Uterus (tissue), 4 donors: Measurements from ENCODE around the gene REPS1. TPM values are rescaled to one million over a fixed set of nuclear protein-coding genes. Genes with fewer than 3 reads are reported as not detected.

Experiments
- DNase-seq, 2 donors: peaks; one replicate each; pipeline ENCODE4 v3.0.0-alpha.2; 2019 to 2020
- H3K27ac ChIP-seq, 2 donors: fragments of 200-600 bp; sonication (generic); 1 replicate in 1 of 2; 2 replicates in 1 of 2; pipeline ENCODE4 v1.5.1; 2016 to 2018
- H3K27me3 ChIP-seq, 2 donors: fragments of 200-600 bp; sonication (generic); one replicate each; pipeline ENCODE4 v1.5.1; 2018 to 2019; ENCODE audit warnings: control low read depth in 1 of 2
- H3K36me3 ChIP-seq, 2 donors: fragments of 200-600 bp; sonication (generic); one replicate each; pipeline ENCODE4 v1.5.1; 2019; ENCODE audit warnings: control low read depth in 1 of 2
- H3K4me1 ChIP-seq, 2 donors: fragments of 200-600 bp; sonication (generic); one replicate each; pipeline ENCODE4 v1.5.1; 2018 to 2019; ENCODE audit warnings: control low read depth in 1 of 2
- H3K4me3 ChIP-seq, 2 donors: fragments of 200-600 bp; sonication (generic); 1 replicate in 1 of 2; 2 replicates in 1 of 2; pipeline ENCODE4 v1.5.1; 2018 to 2019; ENCODE audit warnings: mild to moderate bottlenecking in 1 of 2
- H3K9me3 ChIP-seq, 2 donors: fragments of 200-600 bp; sonication (generic); one replicate each; pipeline ENCODE4 v1.5.1; 2019; ENCODE audit warnings: control low read depth in 1 of 2
- CTCF ChIP-seq, 4 experiments: fragments of 200-600 bp in 2 of 4; fragments of 450-650 bp in 2 of 4; sonication (generic) in 2 of 4; IDR thresholded peaks; one replicate each; pipeline ENCODE4 v1.5.1; 2016 to 2019; ENCODE audit warnings: antibody characterized with exemption in 4 of 4, mild to moderate bottlenecking in 2 of 4, moderate library complexity in 1 of 4
- POLR2A ChIP-seq, 2 donors: fragments of 450-650 bp; IDR thresholded peaks; one replicate each; pipeline ENCODE4 v1.6.1; 2016; ENCODE audit warnings: antibody characterized with exemption in 2 of 2, mild to moderate bottlenecking in 1 of 2, moderate library complexity in 1 of 2
- intact Hi-C: fragments of 100-400 bp; cut with DNase I; formaldehyde crosslinking; loops from one replicate; pipeline ENCODE4 v1.15.1; 2023; ENCODE audit warnings: low total_unique reads
- total RNA-seq, 4 donors: library from RNA; depleted of rRNA in 3 of 4; stranded (reverse); fragments of >200 nt in 3 of 4; gene quantifications; one replicate each; pipeline versions ENCODE4 v1.1.0 to v1.2.4, GENCODE V29; 2014 to 2023
- donor health status: DM: yes; HTN: yes; CAD: no.

The REPS1 gene
- total RNA-seq, 4 donors from 2014 or later: 36.5 to 266 (median 70.7) TPM

- no peaks in the 10 kb centered on the region for H3K9me3 ChIP-seq
- no peaks in the 10 kb centered on the region for H3K27me3 ChIP-seq
- TF ChIP-seq POLR2A (IDR thresholded peaks at IDR 0.05) (no peak), CTCF (IDR thresholded peaks at IDR 0.05) (no peak)
- H3K36me3 ChIP-seq: no peaks in the 10 kb centered on the region
- intact Hi-C loops: no loop called here
- H3K4me3 ChIP-seq: no peak overlapping the region
- DNase-seq: no peak
- H3K4me1 ChIP-seq: no peaks in the 10 kb centered on the region
- H3K27ac ChIP-seq: no peak overlapping the region
Observed at GRCh38 chr6:138896104-138896756, 91.8 kb downstream of the REPS1 start.

GRCh38 chr6:138891255-138891986 lies 96.6 kb downstream of the REPS1 start:
- intact Hi-C loops: no loop called here
- no peak for DNase-seq
- Histone ChIP-seq H3K27me3 (no peaks in the 10 kb centered on the region), H3K4me3 (no peak overlapping the region), H3K27ac (no peak overlapping the region), H3K4me1 (no peaks in the 10 kb centered on the region), H3K36me3 (no peaks in the 10 kb centered on the region), H3K9me3 (no peaks in the 10 kb centered on the region)
- TF ChIP-seq CTCF (IDR thresholded peaks at IDR 0.05): no peak
- no peak for TF ChIP-seq POLR2A (IDR thresholded peaks at IDR 0.05)

GRCh38 chr6:138885156-138885819 lies 102.8 kb downstream of the REPS1 start:
- H3K4me3 ChIP-seq: no peak overlapping the region
- TF ChIP-seq POLR2A (IDR thresholded peaks at IDR 0.05): no peak
- no peak for TF ChIP-seq CTCF (IDR thresholded peaks at IDR 0.05)
- intact Hi-C loops: no loop called here

GRCh38 chr6:138882369-138883017 lies 105.6 kb downstream of the REPS1 start:
- no peak for TF ChIP-seq POLR2A (IDR thresholded peaks at IDR 0.05)
- no peak for TF ChIP-seq CTCF (IDR thresholded peaks at IDR 0.05)

More at GRCh38 chr6:138885156-138885819, 102.8 kb downstream of the REPS1 start:
- Histone ChIP-seq H3K27ac (no peak overlapping the region), H3K36me3 (no peaks in the 10 kb centered on the region), H3K4me1 (no peaks in the 10 kb centered on the region), H3K27me3 (no peaks in the 10 kb centered on the region), H3K9me3 (no peaks in the 10 kb centered on the region)
- no peak for DNase-seq

More at GRCh38 chr6:138882369-138883017, 105.6 kb downstream of the REPS1 start:
- intact Hi-C loops: no loop called here
- no peak for DNase-seq
- no peaks in the 10 kb centered on the region for H3K27me3 ChIP-seq
- H3K27ac ChIP-seq: no peak overlapping the region
- H3K9me3 ChIP-seq: no peaks in the 10 kb centered on the region
- H3K36me3 ChIP-seq: no peaks in the 10 kb centered on the region
- H3K4me3 ChIP-seq: no peak overlapping the region
- no peaks in the 10 kb centered on the region for H3K4me1 ChIP-seq
